Measurements from ENCODE around the gene C16orf74.

DNA sequence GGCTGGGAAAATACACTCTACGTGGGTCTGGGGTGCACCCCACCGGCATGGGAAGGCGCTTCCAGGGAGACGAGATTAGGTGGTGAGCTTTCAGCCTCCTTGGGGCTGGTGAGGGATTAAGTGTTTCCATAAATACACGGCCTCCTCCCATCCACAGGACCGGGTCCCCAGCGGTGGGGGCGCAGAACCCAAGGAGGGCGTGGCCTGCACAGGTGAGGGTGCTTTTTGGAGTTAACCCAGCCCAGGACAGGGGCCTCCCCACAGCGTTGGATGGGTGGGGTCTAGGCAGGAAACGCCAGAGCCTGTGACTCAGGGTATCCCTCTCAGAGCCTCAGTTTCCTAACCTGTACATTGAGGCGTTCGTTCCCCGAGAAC is 1.1 kb downstream of the C16orf74 start:
- TF ChIP-seq POLR2AphosphoS5 (IDR thresholded peaks at IDR 0.05; ENCODE audit: borderline replicate concordance, low read depth, low read length) (no peak), EZH2 (IDR thresholded peaks at IDR 0.05) (no peak), FOXP2 (optimal IDR thresholded peaks at IDR 0.05; ENCODE audit: control extremely low read depth, extremely low read length, insufficient read depth) (no peak)

All from SK-N-MC (cell line).